Stomach (tissue), 4 donors: ENCODE measurements around the gene NEFH.

Source experiments
- CTCF ChIP-seq, 7 experiments: fragments of 450-650 bp in 4 of 7; fragments of 200-600 bp in 3 of 7; sonication (generic) in 3 of 7; IDR thresholded peaks; one replicate each; pipeline ENCODE4 v1.5.1; 2016 to 2019; ENCODE audit warnings: antibody characterized with exemption in 7 of 7, control low read depth in 2 of 7, mild to moderate bottlenecking in 1 of 7
- POLR2A ChIP-seq, 4 donors: fragments of 450-650 bp; IDR thresholded peaks; one replicate each; pipeline ENCODE4 v1.6.1; 2016; ENCODE audit warnings: antibody characterized with exemption in 4 of 4, control low read depth in 2 of 4, mild to moderate bottlenecking in 1 of 4, moderate library complexity in 1 of 4

DNA sequence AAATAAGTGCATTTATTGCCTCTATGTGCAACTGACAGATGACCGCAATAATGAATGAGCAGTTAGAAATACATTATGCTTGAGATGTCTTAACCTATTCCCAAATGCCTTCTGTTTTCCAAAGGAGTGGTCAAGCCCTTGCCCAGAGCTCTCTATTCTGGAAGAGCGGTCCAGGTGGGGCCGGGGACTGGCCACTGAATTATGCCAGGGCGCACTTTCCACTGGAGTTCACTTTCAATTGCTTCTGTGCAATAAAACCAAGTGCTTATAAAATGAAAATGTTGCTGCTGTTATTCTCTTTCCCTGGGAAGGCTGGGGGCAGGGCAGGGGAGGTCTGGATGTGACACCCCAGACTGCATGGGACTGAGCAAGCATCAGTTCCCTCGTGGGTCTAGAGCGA lies 11.0 kb downstream of the NEFH start:
- TF ChIP-seq CTCF (IDR thresholded peaks at IDR 0.05): no peak
- TF ChIP-seq POLR2A (IDR thresholded peaks at IDR 0.05): no peak
